Posterior cingulate gyrus (tissue), 11 donors: Measurements from ENCODE around the gene FFAR1.

Experiments
- DNase-seq, 10 donors: peaks; one replicate each; pipeline versions ENCODE4 v3.0.0 to v3.0.0-alpha.2; 2020 to 2021; ENCODE audit warnings: mixed read lengths in 3 of 10
- intact Hi-C: fragments of 100-400 bp; cut with DNase I; formaldehyde crosslinking; loops from one replicate; pipeline ENCODE4 v1.15.1; 2023

Gene FFAR1

DNA sequence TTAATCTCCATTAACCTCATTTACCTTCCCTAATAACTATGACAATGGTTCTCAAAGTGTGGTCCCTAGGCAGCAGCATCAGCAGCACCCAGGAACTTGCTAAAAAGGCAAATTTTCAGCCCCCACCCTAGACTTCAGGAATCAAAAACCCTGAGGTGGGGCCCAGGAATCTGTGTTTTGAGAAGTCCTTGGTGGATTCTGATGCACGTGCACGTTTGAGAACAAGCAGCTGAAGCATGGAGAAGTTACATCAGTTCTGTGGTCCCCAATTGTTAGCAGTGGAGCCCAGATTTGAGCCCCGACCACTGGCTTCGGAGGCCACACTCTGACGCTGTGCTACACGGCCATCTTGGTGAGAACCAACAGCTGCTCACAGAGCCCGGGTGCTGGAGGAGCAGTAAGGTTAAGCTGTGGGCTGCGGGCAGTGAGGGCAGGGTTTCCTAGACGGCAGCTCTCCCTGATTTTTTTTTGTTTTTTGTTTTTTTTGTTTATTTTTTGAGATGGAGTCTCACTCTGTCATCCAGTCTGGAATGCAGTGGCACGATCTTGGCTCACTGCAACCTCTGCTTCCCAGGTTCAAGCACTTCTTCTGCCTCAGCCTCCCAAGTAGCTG lies 32.7 kb upstream of the FFAR1 start:
- DNase-seq: no peak

DNA sequence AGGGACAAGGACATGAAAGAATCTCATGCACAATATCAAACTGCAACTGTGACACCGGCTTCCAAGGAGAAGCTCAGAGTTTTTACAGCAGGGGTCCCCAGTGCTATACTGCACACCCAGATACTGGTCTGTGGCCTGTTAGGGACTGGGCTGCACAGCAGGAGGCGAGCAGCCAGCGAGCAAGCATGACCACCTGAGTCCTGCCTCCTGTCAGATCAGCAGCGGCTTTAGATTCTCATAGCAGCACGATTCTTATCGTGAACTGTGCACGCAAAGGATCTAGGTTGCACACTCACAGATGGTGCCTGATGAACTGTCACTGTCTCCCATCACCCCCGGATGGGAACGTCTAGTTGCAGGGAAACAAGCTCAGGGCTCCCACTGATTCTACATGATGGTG lies 31.8 kb upstream of the FFAR1 start:
- intact Hi-C loops: no loop called here
- DNase-seq: no peak

More for the DNA sequence above, 32.7 kb upstream of the FFAR1 start:
- intact Hi-C loops: no loop called here

DNA sequence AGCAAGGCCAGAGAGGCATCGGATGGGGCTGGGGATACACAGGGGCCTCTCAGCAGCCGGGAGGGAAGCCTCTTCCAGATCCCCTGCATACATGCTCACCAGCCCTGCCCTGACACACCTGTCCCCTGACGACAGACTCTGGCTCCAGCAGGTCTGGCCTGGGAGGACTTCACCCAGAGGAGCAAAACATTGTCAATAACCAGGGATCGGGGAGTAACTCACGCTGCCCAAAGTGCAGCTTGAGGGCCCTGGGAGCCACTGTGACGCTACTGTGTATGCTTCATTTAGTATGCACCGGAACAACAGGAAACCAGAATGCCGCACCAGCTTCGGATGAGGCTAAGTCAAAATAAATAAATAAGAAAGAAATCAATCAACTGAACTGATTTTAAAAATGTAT lies 31.1 kb upstream of the FFAR1 start:
- no peak for DNase-seq
- intact Hi-C loops: no loop called here

DNA sequence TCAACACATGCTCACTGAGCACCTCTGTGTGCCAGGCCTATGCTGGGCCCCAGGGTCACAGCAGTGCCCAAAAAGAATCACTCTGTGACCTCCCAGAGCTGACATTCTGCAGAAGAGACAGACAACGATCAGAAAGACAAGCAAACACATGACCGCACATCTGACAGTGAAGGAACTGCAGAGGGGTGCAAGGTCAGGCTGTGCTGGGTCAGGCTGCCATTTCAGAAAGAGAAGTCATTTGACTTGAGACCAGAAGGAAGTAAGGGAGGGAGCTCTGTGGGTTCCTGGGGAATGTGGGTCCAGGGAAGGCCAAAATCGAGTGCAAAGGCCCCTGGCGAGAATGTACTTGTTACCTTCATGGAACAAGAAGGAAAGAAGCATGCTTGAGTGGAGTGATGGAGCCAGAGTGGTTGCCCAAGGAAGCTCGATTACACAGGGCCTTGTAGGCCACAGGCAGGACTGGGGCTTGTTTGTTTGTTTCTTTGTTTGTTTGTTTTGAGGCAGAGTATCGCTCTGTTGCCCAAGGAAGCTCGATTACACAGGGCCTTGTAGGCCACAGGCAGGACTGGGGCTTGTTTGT lies 30.1 kb upstream of the FFAR1 start:
- no peak for DNase-seq
- intact Hi-C loops: no loop called here

DNA sequence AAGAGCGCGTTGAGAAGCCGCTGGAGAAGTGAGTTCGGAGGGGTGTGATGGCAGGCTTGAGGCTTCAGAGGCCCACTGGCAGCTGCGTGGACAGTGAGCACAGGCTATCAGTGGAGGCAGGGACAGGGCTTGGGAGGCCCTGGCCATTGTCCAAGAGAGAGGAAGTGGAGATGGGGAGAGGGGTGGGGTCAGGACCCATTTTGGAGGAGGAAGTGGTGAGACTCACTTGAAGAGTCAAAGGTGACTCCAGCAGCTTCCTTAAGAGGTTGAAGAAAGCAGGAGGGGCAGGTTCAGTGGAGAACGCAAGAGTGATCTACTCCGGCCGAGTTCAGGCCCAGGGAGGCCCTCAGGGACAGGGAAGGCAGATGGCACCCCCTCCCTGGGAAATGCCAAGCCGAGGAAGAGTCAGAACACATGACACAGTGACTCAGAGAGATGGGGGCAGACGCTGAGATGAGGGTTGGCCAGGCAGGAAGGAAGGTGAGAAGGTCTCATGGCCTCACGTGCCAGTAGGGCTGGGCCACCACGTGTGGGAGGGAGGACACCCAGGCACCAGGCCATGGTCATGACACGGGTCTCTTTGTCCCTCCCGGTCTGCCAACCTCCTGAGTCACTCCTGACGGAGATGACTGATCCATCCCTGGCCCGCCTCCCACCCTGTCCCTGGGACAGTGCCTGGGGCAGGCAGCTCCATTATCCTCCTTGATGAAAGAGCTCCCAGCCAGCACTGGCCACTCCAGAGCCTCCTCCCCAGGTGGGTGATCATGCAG lies 28.8 kb upstream of the FFAR1 start:
- DNase-seq: peak; percentile 48 to 96 (median 80)
- intact Hi-C loops: no loop called here

DNA sequence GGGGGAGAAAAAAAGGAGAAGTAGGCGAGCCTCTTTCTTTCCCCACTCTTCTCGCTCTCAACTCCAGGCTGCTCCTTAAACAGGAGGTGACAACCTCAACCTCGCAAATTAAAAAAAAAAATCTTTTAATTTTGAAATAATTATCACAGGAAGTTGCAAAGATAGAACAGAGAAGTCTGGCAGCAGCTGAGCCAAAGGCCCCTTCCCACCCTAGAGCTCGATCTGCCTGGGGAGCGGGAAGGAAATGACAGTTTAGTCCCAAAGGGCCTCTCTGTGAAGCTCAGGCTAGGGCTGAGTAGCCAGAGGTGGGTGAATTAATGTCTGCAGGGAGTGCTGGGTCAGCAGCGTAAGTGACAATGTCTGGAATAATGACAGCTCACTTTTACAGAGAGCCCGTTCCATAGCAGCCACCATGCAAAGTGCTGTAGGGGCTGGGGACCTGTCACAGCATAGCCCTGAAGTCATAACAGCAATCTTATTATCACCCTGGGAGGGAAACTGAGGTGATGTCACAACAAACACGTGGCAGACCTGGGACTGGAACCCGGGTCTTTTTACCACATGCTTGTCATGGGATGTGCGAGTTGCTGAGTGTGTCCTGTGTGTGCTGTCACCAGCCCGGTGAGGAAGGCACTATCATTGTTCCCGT lies 27.5 kb upstream of the FFAR1 start:
- DNase-seq: no peak
- intact Hi-C loops: no loop called here

DNA sequence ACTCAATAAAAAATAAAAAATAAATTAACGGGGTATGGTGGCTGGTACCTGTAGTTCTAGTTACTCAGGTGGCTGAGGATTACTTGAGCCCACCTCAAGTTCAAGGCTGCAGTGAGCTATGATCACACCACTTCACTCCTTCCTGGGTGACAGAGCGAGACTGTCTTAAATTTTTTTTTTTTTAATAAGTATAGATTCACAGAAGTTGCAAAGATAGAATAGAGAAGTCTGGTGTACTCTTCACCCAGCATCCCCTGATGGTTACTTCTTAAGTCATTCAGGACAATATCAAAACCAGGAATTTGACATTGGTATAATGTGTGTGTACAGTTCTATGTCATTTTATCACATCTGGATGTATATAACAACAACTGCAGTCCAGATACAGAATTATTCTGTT lies 26.4 kb upstream of the FFAR1 start:
- intact Hi-C loops: no loop called here
- DNase-seq: no peak

DNA sequence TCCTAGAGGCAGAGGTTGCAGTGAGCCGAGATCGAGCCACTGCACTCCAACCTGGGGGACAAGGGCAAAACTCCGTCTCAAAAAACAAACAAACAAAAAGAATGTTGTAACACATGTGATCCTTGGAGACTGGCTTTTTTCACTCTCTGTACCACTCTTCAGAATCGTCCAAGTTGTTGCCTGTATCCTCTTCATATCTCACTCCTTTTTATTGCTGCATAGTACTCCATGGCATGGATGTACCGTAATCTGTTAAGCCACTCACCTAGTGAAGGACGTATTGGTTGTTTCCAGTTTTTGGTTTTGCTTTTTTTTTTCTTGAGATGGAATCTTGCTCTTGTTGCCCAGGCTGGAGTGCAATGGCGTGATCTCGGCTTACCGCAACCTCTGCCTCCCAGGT lies 25.7 kb upstream of the FFAR1 start:
- no peak for DNase-seq
- intact Hi-C loops: no loop called here

DNA sequence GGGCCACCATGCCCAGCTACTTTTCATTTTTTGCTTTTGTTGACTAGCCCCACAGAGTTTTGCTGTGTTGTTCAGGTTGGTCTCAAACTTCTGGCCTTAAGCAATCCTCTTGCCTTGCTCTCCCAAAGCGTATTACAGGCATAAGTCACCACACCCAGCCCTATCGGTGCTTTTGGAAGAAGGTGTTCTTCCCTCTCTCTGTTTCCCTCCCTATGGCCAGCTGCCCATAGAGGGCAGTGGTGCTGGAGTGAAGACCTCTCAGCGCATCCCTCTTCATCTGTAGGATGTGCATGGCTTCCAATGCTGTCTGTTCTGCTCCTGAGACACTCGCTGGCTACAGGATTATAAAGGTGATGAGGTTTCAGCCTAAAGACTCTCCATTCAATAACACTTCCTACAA lies 20.1 kb upstream of the FFAR1 start:
- intact Hi-C loops: no loop called here
- DNase-seq: no peak

DNA sequence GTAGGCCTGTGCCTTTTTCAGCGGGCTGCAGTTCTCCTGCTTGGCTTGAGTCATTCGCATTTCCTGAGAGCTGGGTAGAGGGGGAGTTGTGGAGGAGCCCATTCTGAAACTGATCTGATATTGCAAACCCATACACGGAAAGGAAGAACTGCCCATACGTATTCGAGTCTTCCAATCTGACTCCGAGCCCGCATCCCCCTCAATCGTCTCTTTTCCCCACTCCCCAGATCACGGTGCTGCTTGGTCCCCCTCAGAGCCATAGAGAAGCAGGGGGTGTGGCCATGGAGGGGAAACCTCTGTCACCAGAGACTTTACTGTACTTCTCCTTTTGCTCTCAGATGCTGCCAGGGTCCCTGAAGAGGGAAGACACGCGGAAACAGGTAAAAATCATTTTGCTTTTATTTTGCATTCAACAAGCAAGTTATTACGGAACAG lies 18.8 kb upstream of the FFAR1 start, which contains the start of gene CD22:
Gene CD22, plus strand, starts transcription at position 337 of the 435 bp plus-strand sequence. CDS start 2,854 bp downstream, outside the sequence.
- DNase-seq: no peak
- intact Hi-C loops: no loop called here

DNA sequence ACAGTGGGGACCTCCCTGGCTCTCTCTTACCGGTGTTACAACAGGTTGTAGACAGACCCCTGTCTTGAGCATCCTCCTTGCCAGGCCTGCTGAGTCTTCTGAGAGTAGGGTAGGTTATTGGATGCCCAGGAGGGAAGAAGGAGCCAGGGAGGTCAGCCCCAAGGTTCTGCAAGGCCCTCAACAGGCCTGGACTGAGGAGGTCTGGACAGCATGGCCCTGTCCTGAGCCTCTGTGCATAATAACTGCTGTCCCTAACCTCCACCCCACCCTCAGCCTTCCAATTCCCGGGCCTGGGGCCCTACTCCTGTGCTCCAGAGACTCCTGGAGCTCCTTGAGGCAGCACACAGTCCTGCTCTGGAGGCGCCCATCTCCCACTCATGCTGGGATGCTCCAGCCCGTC lies 18.4 kb upstream of the FFAR1 start:
- intact Hi-C loops: no loop called here
- no peak for DNase-seq

DNA sequence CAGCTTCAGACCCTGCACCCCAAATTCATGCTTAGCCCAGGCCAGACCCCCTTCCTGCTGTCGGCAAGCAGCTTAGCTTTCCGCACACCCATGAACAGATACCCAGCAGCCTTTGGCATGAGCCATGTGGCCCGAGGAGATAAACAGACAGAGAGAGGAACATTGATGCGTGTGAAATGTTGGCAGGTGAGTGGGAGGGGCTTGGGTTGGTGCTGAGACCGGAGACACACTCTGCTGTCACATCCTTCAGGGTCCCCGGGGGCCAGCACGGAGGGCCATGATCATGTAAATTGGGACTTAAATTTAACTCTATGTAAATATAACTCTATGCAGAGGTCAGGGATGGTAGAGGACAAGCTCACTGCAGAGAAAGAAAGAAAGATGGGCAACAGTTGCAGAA lies 17.2 kb upstream of the FFAR1 start:
- intact Hi-C loops: no loop called here

DNA sequence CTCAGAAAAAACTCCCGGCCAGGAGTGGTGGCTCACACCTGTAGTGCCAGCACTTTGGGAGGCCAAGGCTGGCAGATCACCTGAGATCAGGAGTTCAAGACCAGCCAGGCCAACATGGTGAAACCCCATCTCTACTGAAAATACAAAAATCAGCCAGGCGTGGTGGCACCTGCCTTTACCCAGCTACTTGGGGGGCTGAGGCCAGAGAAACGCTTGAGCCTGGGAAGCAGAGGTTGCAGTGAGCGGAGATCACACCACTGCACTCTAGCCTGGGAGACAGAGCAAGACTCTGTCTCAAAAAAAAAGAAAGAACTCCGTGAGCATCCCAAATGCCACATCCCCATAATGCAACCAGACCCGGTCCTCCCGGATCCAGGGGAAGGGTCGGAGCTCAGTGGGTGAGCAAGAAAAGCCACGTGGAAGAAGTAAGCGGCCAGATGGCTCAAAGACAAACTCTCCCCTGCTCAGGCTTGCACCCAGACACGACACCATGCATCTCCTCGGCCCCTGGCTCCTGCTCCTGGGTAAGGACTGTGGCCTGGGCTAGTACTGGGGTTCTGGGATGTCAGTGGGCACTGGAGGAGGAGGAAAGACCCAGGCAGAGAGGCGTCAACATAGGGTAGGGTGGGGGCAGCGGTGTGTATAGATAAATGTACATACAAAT lies 16.0 kb upstream of the FFAR1 start:
- intact Hi-C loops: no loop called here
- no peak for DNase-seq

More for the DNA sequence above, 17.2 kb upstream of the FFAR1 start:
- DNase-seq: no peak

DNA sequence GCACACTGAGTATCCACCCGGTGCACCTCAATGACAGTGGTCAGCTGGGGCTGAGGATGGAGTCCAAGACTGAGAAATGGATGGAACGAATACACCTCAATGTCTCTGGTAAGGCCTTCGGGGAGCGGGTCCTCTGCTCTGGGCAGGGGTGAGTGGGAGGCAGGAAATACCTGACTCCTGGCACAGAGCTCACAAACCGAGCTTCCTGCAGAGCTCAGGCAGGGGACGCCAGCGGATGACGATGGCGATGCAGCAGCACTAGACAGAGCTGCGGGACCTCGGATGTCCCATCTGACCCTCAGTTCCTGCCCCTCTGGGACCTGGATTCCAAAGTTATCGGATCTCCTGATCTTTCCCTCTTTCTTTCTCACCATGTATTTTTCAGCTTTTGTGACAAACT lies 14.9 kb upstream of the FFAR1 start:
- intact Hi-C loops: no loop called here
- peak in 1 of 10 donors; percentile 63 for DNase-seq

DNA sequence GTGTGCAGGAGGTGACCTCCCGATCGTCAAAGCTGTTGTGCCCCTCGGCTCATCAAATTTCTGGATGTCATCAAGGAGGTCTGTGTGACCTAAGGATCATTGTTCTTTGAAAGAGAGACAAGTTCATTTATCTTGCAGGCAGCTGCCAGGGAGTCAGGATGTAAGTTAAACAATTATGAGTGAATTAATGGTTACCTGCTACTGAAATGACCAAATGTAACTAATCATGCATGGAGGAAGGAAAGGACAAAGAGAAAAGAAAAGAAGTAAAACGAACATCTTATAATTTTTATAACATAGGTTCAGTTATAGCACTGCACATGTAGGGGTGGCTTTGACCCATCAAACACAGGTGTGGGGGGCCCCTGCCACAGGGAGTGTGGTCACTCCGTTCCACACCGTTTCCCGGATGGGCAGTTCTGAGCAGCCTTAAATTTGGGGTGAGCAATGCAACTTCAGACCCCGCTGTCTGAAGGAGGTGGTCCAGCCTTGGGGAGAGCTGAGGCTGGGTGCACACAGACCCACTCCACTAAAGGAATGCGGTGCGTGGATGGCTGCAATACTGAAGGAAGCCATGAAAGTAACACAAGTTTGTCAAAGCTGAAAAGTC lies 13.5 kb upstream of the FFAR1 start:
- peak in 1 of 10 donors; percentile 64 for DNase-seq
- intact Hi-C loops: no loop called here

DNA sequence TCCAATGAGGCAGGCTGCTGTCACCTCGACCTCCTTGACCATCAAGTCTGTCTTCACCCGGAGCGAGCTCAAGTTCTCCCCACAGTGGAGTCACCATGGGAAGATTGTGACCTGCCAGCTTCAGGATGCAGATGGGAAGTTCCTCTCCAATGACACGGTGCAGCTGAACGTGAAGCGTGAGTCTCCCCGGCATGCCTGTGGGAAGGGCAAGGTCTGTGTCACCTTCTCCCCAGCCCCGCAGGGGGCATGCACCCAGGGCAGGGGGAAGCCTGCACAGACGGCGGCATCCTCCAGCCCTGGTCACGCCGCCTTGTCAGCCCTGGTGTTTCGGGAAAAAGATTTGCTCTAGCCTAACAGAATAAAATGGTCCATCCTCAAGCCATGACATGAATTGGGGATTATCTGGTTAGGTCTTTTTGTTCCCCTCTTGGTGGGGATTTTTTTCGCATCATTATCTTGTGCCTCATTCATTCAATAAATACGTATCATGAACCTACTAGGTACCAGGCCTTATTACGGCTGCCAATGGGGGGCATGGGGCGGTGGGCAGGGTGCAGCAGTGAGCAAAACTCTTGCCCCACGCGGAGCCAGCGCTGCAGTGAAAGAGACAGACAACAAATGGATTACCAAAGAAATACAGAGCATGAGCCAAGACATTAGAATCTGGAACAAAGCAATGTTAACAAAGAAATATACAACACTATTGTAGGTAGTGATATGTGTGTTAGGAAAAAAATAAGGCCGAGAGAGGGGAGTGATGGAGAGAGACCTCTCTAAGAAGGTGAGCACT lies 11.3 kb upstream of the FFAR1 start:
- DNase-seq: peak in 1 of 10 donors; percentile 57
- intact Hi-C loops: no loop called here

DNA sequence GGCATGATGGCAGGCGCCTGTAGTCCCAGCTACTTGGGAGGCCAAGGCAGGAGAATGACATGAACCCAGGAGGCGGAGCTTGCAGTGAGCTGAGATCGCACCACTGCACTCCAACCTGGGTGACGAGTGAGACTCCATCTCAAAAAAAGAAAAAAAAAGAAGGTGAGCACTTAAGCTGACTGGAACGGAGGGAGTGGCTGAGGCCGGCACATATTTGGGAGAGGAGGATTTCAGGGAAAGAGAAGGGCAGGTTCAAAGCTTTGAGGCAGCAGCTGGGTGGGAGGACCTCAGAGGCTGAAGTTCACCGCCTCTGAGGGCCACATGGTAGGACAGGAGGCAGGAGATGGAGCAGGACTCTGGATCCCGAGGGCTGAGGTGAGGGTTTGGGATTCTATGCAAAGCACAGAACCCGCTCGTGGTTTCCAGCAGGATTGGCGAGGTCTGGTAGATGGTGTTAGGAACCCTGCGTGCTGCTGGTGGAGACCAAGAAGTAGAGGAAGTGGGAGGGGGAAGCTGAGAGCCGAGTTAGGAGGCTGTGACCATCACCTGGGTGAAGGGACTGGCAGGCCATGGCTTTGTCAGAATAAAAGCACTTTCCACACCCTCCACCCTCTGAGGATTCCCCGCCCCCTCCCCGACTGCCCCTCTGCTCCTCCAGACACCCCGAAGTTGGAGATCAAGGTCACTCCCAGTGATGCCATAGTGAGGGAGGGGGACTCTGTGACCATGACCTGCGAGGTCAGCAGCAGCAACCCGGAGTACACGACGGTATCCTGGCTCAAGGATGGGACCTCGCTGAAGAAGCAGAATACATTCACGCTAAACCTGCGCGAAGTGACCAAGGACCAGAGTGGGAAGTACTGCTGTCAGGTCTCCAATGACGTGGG lies 10.4 kb upstream of the FFAR1 start:
- intact Hi-C loops: no loop called here
- peak in 1 of 10 donors; percentile 59 for DNase-seq

DNA sequence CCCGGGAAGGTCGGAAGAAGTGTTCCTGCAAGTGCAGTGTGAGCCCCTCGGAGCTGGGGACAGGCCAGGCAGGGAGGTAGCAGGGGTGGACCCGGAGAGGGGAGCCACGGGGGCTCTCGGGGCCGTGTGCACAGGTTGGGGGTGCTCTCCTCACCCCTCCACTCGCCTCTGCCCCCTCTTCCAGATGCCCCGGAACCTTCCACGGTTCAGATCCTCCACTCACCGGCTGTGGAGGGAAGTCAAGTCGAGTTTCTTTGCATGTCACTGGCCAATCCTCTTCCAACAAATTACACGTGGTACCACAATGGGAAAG lies 9.8 kb upstream of the FFAR1 start:
- DNase-seq: no peak

DNA sequence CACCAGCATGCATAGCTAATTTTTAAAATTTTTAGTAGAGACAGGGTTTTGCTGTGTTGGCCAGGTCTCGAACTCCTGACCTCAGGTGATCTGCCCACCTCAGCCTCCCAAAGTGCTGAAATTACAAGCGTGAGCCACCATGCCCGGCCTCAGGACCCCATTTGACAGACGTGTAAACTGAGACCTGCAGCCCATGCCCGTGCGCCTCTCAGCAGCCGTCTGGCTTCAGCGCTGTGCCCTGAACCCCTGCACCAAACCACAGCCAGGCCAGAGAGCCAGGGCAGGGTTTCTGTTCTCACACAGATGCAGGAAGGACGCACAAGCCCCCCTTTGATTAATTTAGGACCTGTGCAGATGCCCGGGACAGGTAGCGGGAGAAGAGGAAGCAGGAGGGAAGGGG lies 7.3 kb upstream of the FFAR1 start:
- intact Hi-C loops: no loop called here

More for the DNA sequence above, 9.8 kb upstream of the FFAR1 start:
- intact Hi-C loops: no loop called here

More for the DNA sequence above, 7.3 kb upstream of the FFAR1 start:
- DNase-seq: peak in 2 of 10 donors; percentile 65 to 71
